ENCODE measurements around the gene MARCHF3. TPM values are rescaled to one million over a fixed set of nuclear protein-coding genes. Genes with fewer than 3 reads are reported as not detected.

The MARCHF3 gene
- polyA plus RNA-seq, 2 of the 4 experiments (the other 2 are of a cell fraction): 0.39 to 0.68 TPM

DNA sequence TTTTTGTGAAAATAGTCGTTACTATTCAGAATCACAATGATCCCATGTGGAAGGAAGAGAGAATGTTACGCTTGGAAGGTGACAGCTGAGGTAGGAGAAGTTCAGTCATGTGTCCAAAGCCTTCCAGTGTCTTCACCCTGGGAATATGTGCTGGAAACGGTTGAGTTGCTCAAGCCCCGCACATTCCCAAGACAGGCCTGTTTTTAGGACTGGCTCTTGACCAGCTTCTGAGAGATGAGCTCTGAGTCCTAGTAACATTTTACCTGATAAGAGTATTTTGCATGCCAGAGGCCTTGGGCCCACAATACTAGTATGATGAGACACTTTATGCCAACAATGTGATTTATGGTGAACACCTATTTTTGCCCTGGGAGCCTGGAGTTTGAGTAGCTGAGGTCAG is 151.7 kb downstream of the MARCHF3 start:
- FAIRE-seq (no peak), DNase-seq (ENCODE audit: low read depth in 1 of 2, low spot score in 1 of 2) (no peak), ATAC-seq (no peak)
- H3K4me3 ChIP-seq: no peak overlapping the region
- ChIA-PET POLR2A (no interaction called here), CTCF (no interaction called here)
- H3K9me3 ChIP-seq: no peaks in the 10 kb centered on the region
- TF ChIP-seq CEBPB (IDR thresholded peaks at IDR 0.05) (no peak), POLR2A (IDR thresholded peaks at IDR 0.05; ENCODE audit: low read length) (no peak), EHMT2 (IDR thresholded peaks at IDR 0.05; ENCODE audit: low read depth) (no peak), RFX5 (IDR thresholded peaks at IDR 0.05) (no peak), RNF2 (IDR thresholded peaks at IDR 0.05; ENCODE audit: borderline replicate concordance, low read depth) (no peak), ZFP36 (IDR thresholded peaks at IDR 0.05; ENCODE audit: borderline replicate concordance, partially characterized antibody) (no peak)
- TF ChIP-seq, protein P1, sequence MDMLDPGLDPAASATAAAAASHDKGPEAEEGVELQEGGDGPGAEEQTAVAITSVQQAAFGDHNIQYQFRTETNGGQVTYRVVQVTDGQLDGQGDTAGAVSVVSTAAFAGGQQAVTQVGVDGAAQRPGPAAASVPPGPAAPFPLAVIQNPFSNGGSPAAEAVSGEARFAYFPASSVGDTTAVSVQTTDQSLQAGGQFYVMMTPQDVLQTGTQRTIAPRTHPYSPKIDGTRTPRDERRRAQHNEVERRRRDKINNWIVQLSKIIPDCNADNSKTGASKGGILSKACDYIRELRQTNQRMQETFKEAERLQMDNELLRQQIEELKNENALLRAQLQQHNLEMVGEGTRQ (IDR thresholded peaks at IDR 0.05): no peak
- TF ChIP-seq, protein P2, sequence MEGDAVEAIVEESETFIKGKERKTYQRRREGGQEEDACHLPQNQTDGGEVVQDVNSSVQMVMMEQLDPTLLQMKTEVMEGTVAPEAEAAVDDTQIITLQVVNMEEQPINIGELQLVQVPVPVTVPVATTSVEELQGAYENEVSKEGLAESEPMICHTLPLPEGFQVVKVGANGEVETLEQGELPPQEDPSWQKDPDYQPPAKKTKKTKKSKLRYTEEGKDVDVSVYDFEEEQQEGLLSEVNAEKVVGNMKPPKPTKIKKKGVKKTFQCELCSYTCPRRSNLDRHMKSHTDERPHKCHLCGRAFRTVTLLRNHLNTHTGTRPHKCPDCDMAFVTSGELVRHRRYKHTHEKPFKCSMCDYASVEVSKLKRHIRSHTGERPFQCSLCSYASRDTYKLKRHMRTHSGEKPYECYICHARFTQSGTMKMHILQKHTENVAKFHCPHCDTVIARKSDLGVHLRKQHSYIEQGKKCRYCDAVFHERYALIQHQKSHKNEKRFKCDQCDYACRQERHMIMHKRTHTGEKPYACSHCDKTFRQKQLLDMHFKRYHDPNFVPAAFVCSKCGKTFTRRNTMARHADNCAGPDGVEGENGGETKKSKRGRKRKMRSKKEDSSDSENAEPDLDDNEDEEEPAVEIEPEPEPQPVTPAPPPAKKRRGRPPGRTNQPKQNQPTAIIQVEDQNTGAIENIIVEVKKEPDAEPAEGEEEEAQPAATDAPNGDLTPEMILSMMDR (IDR thresholded peaks at IDR 0.05): no peak
- TF ChIP-seq, protein P3, sequence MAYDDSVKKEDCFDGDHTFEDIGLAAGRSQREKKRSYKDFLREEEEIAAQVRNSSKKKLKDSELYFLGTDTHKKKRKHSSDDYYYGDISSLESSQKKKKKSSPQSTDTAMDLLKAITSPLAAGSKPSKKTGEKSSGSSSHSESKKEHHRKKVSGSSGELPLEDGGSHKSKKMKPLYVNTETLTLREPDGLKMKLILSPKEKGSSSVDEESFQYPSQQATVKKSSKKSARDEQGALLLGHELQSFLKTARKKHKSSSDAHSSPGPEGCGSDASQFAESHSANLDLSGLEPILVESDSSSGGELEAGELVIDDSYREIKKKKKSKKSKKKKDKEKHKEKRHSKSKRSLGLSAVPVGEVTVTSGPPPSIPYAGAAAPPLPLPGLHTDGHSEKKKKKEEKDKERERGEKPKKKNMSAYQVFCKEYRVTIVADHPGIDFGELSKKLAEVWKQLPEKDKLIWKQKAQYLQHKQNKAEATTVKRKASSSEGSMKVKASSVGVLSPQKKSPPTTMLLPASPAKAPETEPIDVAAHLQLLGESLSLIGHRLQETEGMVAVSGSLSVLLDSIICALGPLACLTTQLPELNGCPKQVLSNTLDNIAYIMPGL (CRISPR knock-in tag; IDR thresholded peaks at IDR 0.05; ENCODE audit: borderline replicate concordance): no peak
- WGBS (ENCODE audit: missing lambda C conversion rate): 88% methylated on average over 4 of the region's 4 CpGs
- H3K4me2 ChIP-seq: no peak overlapping the region
- peaks cover 2% of the 10 kb centered on the region; the same call in 1 of the 3 replicates for H3K4me1 ChIP-seq
- H3K27ac ChIP-seq: no peak overlapping the region

DNA sequence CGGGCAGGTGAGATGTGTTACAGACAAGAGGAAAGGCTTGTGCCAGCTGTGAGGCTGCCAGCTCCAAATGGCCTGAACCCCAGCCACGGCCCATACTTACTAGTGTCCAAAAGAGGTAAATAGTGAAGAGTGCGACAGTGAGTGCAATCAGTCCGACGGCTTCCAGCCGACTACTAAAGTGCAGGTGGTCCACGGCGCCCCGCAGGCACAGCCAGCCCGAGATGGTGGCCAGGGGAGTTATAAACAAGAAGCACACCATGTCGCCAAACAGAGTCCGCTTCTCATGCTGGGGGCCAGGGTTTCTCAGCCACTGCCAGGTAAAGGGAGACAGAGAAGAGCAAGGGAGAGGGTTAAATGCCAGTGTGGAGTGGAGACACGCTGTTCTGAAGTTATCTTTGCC is 152.3 kb downstream of the MARCHF3 start:
- TF ChIP-seq, protein P4, sequence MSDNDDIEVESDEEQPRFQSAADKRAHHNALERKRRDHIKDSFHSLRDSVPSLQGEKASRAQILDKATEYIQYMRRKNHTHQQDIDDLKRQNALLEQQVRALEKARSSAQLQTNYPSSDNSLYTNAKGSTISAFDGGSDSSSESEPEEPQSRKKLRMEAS (IDR thresholded peaks at IDR 0.05): no peak
- TF ChIP-seq, protein P5, sequence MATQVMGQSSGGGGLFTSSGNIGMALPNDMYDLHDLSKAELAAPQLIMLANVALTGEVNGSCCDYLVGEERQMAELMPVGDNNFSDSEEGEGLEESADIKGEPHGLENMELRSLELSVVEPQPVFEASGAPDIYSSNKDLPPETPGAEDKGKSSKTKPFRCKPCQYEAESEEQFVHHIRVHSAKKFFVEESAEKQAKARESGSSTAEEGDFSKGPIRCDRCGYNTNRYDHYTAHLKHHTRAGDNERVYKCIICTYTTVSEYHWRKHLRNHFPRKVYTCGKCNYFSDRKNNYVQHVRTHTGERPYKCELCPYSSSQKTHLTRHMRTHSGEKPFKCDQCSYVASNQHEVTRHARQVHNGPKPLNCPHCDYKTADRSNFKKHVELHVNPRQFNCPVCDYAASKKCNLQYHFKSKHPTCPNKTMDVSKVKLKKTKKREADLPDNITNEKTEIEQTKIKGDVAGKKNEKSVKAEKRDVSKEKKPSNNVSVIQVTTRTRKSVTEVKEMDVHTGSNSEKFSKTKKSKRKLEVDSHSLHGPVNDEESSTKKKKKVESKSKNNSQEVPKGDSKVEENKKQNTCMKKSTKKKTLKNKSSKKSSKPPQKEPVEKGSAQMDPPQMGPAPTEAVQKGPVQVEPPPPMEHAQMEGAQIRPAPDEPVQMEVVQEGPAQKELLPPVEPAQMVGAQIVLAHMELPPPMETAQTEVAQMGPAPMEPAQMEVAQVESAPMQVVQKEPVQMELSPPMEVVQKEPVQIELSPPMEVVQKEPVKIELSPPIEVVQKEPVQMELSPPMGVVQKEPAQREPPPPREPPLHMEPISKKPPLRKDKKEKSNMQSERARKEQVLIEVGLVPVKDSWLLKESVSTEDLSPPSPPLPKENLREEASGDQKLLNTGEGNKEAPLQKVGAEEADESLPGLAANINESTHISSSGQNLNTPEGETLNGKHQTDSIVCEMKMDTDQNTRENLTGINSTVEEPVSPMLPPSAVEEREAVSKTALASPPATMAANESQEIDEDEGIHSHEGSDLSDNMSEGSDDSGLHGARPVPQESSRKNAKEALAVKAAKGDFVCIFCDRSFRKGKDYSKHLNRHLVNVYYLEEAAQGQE (IDR thresholded peaks at IDR 0.05): no peak
- TF ChIP-seq HOXB13 (CRISPR knock-in tag; IDR thresholded peaks at IDR 0.05; ENCODE audit: low read depth) (no peak), ZC3H11A (IDR thresholded peaks at IDR 0.05) (no peak), NFE2L2 (conservative IDR thresholded peaks at IDR 0.05; ENCODE audit: low read length) (no peak), ESRRA (IDR thresholded peaks at IDR 0.05; ENCODE audit: borderline replicate concordance, low read length) (no peak), FOSL2 (IDR thresholded peaks at IDR 0.05) (no peak), FOSL2 (CRISPR knock-in tag; IDR thresholded peaks at IDR 0.05) (no peak)
- TF ChIP-seq, protein P6, sequence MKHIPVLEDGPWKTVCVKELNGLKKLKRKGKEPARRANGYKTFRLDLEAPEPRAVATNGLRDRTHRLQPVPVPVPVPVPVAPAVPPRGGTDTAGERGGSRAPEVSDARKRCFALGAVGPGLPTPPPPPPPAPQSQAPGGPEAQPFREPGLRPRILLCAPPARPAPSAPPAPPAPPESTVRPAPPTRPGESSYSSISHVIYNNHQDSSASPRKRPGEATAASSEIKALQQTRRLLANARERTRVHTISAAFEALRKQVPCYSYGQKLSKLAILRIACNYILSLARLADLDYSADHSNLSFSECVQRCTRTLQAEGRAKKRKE (CRISPR knock-in tag; IDR thresholded peaks at IDR 0.05; ENCODE audit: low read depth): no peak
- FAIRE-seq: no peak
- 96% methylated on average over 13 of the region's 13 CpGs for WGBS (ENCODE audit: missing lambda C conversion rate)
- no peaks in the 10 kb centered on the region for H3K9me3 ChIP-seq
- H3K4me1 ChIP-seq: no peaks in the 10 kb centered on the region
- ChIA-PET POLR2A (no interaction called here), CTCF (no interaction called here)
- no peak for DNase-seq (ENCODE audit: low read depth in 1 of 2, low spot score in 1 of 2)
- no peak overlapping the region for H3K4me2 ChIP-seq
- ATAC-seq: no peak
- no peak overlapping the region for H3K27ac ChIP-seq
- no peak overlapping the region for H3K4me3 ChIP-seq

Measured in A549 (cell line).